T-helper 22 cell (primary cell): ENCODE results near the gene CALML5.

Experiments used
- DNase-seq: peaks from one replicate; pipeline ENCODE4 v3.0.0-alpha.2; 2020; ENCODE audit warnings: low read depth

Gene CALML5

DNA sequence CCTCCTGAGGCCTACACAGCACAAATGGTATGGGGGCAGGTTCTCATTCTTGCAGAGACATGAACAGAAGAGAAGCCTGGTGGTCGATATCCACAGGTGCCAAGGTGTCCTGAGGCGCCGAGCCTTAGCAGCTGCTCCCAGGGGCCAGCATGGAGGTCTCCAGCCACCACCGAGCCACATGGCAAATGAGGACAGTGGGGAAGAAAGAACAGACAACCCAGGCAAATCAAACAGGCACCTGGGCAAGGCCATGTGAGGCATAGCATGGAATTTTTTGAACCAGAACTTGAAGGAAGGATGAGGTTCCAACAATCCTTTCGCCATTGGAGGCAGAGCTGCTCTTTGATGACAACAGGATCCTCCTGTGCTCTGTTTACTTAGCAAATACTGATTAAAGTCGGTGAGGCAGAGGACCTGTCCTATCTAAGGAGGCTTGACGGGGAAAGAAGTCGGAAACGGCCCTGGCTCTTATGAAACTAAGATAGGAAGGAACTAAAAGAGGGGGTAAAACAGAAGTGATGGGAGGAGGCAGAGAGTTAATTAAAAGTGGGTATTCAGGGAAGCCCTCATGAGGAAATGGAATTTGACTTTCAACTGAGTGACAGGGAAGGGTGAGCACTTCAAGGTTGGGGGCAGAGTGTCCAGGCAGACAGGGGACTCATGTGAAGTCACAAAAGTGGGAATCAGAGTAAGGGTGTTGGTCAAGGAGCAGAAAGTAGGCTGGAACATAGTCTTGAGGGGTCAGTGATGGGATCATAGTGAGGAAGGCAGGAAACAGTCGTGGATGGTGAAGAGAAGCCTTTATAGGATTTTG is 16.8 kb upstream of the CALML5 start:
- DNase-seq, result no peak

DNA sequence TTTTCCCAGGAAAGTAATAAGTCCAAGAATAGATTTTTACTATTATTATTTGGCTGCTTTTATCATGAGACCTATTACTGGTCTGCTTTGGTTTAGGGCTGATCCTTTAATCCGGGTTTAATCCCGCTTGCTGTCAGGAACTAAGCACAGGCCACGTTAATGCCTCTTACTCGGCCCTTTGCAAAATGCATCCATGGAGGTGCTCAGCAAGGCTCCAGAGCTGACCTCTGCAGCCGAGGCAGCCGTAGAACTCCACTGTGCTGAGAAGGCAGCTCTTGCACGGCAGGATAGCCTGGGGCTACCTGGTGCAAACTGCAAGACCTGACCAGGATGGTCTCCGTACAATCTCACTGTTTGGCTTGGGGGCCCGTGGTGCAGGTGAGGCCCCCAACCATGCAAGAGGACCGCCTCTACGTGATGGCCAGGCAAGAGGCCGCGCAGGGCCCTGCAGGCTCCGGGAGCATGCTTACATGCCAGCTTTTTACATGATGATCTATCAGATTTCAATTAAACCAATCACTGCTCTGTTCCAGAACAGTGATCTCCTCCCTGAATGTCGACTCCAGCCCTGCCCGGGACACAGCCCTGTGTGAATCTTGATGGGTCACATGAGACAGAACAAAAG is 15.0 kb upstream of the CALML5 start:
- DNase-seq, result no peak

DNA sequence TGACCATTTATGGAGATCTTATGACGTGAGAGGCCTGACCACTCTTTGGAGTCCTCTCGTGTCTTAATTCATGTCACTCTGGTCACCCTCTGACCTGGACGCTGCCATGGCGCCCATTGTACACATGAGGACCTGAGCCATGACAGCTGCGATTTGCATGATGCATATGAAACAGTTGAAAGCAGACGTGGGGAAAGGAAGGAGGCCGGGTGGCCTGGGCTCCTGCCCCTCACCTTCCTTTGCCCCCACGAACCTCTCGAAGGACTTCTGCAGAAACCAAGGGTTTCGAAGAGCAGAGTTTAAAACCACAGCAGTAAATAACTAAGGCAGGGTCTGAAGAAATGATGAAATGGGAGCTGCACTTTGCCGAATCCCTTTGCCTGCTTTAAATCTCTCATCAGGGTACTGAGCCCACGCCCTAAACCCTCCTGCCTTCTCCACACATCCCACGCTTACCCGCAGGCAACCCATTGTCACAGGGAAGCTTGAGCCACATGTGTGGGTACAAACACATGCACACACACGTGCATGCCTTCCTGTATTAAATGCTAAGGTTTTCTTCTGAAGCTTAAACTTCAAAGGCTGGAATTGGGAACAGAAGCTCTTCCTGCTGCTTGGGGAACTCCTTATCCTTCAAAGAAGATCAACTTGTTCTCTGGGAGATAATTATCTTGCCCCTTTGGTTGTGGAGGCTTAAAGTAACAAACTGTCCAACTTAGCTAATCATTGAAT is 13.7 kb upstream of the CALML5 start:
- no peak for DNase-seq

DNA sequence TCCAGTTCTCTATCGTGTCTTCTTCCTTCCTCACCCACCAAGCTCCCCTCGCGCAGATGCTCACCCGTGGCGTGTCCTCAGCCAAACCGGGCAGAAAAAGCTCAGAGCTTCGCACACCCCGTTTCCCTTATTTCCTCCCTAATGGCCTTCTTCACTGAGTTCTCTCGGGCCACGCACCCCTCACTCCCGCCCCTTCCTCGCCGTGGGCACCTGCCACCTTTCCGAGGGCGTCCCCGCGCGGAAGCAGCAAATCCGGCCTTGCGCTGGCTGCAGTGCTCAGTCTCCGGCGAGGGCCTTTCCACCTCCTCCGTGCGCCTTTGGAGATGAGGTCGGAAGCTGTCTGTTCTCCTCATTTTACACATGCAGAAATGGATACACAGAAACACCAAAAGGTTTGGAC is 13.0 kb upstream of the CALML5 start:
- no peak for DNase-seq

DNA sequence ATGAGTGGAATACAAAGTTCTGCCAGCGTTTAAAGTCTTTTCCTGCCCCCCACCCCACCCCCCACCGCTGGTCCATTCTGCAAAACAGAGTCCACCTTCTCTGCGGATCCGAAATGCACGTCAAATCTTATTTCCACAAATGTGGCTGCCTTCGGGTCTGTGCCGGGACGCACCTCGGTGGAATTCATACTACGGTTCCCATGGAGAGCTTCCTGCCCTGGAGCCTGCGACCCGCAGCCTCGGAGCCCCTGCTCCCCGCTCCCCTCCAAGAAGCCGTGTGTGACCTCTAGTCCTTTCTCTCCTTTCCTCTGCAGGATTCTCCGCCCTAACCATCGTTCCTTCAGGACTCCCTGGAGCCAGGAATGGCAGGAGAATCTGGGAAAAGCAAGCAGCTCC is 12.5 kb upstream of the CALML5 start:
- no peak for DNase-seq

DNA sequence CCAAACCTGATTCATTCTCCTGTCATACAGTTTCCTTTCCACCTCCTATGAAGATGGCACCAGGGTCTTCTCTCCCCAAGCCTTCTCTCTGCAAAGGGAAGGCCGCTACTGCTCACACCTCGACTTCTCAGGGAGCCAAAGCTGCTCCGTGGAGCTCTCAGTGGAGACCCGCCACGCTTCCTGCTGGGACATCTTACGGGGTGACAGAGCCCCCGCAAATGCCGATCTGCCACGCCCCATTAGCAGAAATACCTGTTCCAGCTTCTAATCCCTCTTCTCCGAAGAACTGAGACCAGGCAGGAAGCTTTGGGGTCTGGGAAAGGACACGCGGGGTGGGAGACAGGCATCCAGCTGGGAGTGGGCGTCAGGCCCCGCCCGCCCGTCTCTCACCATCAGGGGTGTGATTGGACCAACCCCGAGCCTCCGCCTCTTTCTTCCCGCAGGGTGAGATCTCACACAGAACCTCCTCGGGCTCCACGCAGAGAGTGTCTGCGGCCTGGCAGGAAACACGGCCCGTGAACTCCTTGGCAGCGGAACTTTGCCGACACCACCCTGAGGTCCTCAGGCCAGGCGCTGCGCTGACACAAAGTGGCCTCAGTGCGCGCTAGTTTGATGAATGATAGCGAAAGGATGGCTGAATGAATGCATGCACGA is 12.0 kb upstream of the CALML5 start:
- no peak for DNase-seq

DNA sequence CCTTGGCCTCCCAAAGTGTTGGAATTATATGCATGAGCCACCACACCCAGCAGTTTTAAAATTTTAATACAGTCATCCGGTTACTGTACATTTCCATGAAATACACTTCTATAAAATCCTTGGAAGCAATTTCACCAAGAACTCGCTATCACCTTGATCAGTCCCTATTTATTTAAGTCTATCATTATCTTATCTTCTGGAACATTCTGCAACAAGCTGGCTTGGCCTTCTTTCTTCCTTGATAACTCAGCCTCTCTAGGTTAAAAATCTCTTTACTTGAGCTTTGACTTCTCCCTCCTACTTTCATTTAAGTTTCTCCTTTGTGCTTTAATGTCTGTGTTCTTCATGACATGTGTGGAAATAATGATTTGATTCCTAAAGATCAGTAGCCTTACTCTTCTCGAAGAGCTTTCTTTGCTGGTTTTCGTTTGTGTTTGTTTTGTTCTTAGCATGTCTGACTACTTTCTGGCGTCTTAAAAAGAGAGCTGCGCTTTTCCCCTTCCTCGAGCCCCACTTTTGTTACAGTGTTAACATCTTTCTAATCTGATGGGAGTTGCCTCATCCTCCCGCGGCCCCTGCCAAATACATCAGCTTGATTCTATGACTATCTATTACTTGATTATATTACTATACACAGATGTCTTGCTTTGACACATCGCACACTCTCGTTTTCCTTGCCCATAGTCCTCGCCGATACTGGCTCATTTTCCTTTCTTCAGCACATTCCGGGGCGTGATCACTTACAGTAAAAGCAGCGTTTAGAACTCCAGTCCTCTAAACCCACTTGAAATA is 11.1 kb upstream of the CALML5 start:
- no peak for DNase-seq

DNA sequence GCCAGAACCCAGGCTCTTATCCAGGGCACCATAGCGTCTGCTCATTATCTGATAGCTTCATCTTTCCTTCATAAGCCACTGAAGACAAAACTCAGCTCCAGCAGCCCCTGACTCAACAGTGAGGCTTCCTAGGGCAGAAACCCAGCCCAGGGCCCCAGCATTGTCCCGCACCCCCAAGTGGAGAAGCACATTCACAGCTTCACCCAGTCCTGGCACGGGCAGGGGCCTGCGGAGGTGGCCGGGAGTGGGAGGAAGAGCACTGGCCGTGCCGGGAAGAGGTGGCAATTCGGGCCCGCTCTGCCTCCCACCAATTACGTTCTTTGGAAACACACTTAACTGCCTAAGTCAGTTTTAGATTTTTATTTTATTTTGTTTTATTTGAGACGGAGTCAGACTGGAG is 10.3 kb upstream of the CALML5 start:
- no peak for DNase-seq

DNA sequence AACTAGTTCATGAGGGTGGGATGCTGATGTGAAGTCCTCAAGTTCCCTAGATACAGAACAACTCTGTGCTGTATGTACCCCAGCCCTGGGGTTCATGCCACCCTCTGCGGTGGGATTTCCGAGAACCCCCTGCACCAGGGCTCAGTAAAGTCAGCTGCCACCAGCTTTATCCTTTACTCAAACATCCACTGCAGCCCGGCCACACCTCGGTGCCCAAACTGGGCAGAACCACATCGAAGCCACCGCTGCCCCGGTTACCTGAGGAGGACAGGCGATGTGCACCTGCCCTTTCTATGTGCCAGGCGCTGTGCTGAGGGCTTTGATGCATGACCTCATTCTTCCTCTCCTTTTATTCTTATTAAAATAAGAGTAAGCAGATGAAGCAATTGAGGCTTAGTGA is 9.9 kb upstream of the CALML5 start:
- no peak for DNase-seq

DNA sequence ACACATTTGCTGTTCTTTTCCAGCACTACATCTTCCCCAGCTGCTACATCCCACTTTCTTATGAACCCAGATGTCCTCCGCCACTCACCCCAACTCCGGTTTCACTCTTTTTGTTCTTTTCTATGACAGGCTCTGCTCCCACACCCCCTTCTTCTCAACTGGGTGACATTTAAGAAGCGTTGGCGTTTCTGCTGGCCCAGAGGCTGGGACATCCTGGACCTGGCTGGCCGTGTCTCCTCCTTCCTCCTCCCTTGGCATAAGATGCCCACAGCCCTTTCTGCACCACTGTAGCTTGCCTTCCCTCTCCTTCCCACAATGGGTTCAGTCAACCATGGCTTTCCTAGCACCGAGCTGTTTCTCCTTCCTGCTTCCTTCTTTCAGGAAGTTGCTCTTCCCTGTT is 9.4 kb upstream of the CALML5 start:
- no peak for DNase-seq

DNA sequence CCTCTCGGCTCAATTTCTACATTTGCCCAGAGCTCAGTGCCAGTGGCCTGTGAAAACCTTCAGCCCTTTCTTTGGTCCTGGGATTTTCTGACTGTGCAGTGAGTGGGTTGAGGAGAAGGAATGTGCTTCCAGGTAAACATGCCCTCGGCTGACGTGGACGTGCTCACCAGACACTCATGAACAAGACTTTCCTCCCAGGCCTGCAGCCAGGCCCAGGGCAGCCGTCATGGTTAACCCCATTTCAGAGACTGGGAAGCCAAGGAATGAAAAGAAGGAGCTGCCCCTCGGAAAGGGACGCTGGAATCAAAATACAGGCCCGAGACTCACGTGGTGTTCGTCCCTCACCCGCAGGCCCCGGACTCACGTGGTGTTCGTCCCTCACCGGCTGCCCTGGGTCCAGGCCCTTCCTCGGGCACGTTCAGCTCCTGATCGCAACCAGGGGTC is 8.8 kb upstream of the CALML5 start:
- no peak for DNase-seq

DNA sequence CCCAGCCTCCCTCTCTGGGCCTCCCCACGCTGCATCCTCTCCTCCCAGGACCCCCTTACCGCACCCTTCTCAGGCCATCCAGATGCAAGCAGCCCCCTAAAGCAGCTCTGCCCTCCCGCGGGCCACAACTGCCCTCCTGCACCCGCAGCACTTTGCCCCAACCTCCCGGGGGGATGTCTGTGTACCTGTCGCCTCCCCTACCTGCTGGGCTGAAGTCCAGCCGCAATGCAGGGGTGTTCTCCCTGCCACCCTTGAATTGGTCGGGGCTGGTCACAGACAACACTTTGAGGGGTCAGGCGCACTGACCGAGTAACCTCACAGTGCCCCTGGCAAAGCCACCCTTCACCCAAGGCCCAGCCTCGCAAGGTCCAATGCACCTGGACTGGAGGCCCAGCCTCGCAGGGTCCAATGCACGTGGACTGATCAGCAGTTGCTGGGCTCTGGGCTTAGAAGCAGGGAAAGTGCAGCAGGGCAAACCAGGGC is 8.3 kb upstream of the CALML5 start:
- DNase-seq, result no peak

DNA sequence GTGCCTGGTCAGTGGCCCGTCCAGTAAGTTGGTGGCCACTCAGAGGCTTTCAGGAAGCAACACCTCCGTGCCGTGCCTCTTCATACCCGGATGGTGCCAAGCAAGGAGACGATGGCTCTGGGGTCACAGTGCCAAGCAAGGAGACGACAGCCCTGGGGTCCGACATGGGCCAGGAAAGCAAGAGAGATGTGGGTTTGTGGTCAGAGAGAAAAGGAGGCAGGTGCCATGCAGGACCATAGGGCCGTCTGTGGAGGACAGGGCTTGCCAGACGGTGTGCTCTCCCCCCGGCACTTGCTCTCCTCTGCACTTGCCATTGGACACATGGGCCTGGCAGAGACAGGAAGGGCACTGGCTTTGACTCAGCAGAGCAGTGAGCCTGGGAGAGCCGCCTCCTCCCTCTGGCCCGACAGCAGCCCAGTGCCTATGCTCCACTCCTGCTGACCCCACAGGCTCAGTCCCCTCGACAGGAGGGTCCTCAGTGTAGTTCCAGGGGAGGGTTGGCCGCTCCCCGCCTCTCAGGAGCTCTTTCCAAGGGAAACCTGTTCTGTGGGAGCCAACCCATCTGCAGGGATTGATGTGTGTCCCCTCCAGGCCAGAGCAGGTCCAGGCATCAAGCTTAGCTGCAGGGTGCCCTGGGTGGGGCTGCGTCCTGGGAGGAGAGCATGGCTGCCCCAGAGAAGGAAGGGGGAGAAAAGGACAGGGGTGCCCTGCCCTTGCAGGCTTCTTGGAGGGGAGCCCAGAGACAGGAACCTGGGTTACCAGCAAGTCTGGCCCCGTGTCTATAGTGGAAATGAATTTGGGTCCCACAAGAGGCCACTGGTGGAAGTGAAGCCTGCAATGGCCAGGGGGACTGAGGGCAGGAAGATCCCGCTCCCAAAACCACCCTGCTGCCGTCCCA is 7.6 kb upstream of the CALML5 start:
- no peak for DNase-seq

DNA sequence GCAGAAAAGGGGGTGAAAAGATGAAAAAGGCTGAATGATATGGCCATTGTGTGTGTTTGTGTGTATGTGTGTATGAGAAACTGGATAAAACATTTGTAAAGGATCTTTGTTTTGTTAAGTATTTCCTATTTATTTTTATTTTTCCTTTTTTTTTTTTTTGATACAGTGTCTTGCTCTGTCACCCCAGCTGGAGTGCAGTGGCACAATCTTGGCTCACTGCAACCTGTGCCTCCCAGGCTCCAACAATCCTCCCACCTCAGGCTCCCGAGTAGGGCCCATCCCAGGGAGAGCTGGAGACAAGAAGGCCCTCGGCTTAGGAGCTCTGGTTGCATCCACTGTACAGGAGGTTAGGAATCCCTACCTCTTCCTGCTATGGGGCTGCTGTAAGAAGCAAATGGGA is 6.9 kb upstream of the CALML5 start:
- DNase-seq, result no peak

DNA sequence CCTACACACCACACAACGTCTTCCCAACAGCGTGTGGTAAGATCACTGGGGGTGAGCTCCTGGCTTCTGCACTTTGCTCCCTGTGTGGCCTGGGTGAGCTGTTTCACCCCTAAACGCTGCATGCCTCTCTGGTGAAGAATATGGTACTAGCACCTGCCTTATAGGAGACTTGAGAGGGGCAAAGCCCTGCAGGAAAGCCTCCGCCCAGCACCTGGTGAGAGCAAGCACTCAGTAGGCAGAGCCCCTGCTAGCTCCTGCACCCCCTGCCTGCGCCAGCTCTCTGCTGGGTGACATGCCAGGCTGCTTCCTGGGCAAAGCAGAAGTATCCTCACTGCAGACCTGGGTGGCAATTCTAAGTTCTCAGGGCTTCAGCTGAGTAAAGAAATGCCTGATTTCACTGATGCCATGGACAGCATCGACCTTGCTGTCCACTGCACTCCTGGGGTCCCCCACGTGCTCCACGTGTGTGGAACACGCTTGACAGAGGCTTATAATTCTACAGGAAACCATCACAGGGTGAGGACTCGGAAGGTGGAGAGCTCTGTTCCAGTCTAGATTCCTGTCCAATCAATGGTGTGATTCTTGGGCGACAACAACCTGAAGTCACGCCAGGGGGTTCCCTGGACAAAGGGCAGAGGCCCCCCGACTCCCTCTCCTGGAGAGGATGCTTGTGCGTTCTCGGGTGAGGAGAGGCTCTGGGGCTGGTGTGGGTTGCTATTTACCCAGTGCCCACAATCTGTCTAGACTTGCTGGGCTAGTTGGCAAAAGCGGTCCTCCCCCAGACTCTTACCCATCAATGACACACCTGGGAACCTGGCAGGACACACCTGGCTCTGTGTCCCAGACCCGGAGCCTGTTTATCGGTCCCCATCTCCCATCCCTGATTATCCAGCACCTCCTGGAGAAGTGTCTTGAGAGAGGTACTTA is 5.0 kb upstream of the CALML5 start:
- DNase-seq, result no peak

DNA sequence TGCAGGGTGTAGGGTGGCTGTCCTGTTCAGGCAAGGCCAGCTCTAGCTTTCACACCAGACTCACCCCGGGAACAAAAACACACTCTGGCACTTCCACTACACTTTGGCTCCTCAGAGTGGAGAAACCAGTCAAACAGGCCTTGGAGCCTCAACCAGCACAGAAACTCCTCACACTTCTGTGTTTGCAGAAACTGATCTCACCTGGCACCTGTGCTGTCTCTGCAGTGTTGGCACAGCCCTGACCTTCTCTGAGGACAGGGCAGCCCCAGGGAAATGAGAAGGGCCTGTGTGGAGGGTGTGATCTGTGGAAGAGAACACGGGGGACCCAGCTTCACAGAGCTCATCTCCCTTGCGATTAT is 4.1 kb upstream of the CALML5 start:
- DNase-seq, result no peak

DNA sequence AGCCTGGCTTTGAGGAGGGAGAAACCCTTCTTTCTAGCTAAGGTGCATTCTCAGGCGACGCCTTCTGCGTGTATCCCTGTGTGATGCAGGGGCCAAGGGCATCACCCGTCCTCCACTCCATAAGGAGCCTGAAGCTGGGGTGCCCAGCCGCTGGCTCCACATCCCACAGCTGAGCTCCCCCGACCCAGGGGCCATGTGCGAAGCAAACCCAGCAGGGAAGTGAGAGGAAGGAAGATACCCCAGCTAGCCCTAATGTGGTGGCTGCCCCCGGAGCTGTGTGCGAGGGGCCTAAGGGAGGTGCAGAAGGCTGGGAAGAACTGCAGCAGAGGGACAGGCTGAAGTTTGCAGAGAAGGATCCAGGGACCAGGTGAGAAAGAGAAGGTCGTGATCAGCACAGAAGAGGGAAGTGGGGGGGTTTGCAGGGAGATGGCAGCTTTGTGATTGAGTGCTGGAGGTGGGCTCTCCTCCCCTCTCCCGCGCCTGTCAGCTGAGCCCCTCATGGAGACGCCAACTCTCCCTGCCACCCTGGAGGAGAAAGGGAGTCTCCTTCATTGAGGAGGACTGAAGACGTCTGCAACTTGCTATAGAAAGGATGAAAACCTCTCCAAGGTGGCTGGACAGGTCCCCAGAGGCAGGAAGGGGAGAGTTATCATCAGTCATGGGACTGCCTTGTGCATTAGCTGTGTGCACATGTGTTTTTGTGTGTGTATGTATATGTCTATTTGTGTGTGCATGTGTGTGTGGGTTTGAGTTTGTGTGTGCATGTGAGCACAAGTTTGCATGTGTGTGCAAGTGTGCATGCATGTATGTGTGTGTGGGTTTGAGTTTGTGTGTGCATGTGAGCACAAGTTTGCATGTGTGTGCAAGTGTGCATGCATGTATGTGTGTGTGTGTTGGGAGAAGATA is 3.5 kb upstream of the CALML5 start:
- DNase-seq, result no peak

DNA sequence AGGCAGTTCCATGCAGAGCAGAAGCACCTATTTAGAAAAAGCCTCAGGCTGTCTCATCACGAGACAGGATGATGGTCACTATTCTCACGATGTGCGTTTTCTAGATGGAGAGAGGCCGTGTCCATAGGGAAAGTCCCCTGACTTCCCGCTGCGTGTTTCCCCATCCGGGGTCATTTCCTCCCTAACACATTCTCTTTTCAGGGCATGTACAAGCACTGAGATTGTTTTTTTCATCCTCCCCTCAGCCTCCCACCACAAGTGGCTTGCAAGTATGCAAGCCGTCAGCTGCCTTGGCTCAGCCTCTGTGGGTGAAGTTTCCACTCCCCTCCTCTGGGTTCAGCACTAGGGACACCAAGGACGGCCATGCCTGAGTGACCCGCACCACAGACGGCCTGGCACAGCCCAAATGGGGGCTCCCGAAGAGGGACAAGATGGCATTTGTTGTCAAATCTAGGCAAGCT is 2.7 kb upstream of the CALML5 start:
- DNase-seq, result no peak
